NOMO-1 (cell line): ENCODE results near the gene FHIT.

Source experiments
- DNase-seq, 2 experiments: peaks; one replicate each; lab custom pipeline; 2025; ENCODE audit not compliant: unreplicated experiment in 2 of 2; lab: John Stamatoyannopoulos, UW

Gene FHIT

DNA sequence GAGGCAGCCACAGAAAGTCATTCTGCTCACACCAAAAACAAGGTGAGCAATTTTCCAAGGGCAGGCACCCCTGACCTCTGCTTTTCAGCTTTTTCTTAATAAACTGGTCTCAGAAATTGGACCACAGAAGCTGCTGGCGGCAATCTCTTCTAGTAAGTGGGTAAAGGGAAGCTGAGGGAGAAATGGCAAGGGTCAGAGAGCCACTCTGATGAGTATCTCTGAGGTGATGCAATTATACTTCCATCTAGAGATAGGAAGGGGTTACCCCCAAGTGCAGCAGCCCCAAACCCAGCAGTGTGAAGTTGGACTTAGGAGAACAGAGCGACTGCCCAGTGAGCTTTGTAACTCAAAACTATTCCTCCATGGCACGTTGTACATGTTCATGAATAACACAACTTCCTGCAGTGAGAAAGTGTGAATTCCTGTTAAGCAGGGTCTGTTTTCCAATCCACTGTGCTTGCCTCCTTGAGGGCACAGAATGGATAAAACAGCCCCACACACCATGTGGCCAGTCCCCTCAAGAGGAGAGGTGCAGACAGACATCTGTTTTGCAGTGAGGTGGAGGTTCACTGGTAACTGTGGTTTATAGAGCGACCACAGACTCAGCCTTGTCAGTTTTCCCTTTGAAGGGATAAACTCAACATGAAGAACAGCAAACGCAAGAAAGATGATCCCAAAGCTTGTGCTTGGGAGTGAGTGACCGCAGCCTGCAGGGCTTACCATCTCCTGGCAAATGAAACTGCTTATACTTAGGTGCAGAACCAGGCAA, 1518.0 kb downstream of the FHIT start:
- peak; percentile 17 to 21 for DNase-seq

DNA sequence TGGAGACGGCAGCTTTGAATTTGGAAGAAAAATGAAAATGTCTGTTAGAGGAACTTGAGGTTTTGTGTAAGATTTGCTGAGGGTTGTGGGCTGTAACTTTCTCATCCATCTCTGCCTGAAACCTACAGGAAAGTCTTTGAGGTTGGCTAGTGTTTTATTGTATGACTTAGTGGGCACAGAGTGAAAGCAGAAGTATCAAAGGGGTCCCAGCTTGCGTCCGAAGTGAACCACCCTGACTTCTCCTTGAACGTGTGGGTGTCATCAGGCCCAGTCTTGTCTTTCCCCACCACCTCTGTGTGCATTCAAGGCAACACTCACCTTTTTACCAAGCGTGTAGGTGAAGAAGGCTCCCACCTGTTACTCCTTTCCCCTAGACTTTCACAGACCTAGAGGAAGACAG, 1519.3 kb downstream of the FHIT start:
- peak; percentile 70 to 96 for DNase-seq

DNA sequence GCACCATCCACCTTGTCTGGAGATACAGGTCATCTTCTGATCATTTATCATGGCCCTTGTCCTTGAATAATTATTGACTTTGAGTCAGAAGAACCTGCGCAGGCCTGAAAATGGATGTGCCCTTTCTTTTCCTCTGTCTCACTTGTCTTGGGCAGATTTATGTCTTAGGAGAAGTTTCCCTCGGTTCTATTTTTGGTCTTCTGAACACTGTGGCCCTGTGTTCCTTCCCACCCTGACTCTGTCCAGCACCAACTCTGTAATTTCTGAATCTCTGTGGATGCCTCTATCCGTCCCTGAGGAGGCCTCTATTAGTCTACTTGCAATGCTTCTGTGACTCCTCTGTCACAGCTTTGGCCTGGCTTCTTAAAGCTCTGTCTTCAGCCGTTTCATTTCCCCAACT, 1520.7 kb downstream of the FHIT start:
- peak in 1 of 2 experiments; percentile 15 for DNase-seq

DNA sequence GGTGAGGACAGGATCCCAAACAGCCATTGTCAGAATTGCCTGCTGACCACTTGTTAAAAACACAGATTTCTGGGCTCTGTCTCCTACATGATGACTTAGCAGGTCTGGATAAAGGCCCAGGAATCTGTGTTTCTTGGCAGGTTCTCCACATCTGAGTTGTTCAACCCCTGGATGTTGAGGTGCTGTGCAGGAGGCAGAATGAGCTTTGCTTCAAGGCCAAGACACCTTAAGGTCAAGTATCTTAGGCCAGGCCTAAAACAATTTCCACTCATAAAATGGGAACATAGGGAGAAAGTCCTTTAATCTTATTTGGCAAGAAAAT, 1522.7 kb downstream of the FHIT start:
- DNase-seq = no peak

DNA sequence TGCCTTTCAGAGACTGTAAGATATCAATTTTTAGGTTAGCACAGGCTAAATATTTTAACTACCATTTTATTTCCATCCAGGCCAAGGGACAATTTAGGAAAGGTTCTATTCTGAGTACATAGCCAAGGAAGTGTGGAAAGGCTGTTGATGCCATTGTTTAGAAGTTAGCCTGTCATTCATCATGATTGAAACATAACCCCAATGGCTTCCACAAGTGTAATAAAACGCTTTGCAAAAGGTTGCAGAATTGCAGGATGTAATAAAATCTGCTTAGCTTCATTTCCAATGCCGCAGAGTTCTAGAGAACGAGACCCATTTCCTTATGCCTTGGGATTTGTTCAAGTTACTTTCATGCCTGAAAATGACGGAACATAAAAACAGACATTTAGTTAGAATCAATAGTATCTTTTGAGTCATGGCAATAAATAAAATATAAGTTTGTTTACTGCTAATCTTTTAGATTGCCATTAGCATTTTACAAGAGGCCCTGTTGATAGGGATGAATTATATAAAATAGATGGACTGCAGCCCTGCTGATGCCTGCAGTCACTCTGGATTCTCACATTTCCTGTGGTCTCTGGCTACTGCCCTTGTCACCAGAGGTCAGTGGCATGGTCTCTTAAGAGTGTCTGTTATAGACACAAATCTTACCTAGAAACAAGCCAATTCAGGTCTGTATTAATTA, 1523.2 kb downstream of the FHIT start:
- DNase-seq = no peak

DNA sequence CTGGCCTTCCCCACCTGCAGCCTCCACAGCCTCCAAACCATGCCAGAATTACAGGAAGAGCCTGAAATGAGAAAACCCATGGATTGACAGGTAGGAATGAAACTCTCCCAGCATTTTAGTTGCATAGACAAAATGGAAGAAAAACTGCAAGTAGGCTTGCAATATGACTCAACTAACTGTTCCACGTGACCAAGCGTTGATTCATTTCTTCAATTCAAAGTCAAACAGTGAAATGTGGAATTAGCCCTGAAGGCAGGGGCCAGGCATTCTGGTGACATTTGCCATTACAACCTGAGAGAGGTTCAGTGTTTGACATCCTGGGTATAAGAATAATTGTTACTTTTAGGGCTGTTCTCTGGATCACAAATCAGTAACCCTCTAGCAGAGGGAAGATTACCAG, 1525.0 kb downstream of the FHIT start:
- DNase-seq = no peak

DNA sequence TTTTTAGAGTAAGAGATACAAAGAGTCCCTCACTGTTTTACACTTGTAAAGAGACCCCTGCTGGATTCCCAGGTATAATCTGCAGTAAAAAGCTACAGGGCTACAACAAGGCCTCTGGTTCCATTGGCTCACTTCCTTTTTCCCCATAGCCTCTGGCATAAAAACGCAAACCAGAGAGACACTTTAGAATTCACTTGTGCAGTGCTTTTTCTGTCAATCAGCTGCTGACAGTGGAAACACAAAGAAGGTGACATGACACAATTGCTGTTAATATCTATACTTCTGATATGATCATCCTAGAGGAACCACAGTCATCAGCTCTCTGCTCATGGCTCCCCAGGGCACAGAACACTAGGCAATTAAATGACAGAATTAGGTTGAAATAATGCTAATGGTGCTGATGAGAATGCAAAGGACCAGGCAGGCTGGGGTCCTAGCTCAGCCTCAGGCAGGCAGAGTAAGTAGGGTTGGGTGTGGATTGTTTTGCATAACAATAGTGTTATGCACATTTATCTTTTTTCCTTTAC, 1533.5 kb downstream of the FHIT start:
- peak; percentile 5 to 32 for DNase-seq

DNA sequence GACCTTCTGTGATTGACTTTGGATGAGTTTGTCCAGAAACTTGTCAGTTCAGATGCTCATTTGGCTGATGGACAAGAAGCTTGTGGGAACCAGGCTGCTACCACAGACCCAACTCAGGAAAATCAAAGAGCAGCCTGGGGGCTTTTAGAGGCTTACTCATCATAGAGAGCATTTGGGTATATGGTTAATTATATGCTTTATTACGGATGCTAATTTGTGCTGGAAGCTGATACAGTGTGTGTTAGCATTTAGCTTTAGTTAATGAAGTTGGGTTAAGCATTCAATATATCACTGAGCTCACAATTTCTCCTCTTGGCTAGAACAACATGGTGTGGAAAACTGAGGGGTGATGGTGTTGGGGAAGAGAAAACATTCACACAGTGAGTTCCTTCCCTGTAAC, 1537.2 kb downstream of the FHIT start:
- no peak for DNase-seq

DNA sequence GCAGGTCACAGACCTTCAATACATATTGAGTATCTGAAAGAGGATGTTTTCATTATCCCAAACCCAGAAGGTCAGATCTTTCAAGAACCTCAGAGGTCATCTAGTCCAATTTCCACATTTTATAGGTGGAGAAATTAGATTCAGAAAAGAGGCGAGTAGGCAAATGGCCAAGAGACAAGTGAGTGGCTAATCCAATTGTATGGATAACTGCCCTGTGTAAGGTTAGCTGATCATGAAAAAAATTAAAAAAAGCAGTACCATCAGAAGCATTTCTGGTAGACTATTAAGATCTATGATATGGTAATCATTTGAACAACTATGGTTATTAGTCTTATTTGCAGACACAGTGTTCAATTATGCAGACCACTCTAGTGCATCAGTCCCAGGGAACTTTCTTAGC, 1540.7 kb downstream of the FHIT start:
- DNase-seq = no peak

DNA sequence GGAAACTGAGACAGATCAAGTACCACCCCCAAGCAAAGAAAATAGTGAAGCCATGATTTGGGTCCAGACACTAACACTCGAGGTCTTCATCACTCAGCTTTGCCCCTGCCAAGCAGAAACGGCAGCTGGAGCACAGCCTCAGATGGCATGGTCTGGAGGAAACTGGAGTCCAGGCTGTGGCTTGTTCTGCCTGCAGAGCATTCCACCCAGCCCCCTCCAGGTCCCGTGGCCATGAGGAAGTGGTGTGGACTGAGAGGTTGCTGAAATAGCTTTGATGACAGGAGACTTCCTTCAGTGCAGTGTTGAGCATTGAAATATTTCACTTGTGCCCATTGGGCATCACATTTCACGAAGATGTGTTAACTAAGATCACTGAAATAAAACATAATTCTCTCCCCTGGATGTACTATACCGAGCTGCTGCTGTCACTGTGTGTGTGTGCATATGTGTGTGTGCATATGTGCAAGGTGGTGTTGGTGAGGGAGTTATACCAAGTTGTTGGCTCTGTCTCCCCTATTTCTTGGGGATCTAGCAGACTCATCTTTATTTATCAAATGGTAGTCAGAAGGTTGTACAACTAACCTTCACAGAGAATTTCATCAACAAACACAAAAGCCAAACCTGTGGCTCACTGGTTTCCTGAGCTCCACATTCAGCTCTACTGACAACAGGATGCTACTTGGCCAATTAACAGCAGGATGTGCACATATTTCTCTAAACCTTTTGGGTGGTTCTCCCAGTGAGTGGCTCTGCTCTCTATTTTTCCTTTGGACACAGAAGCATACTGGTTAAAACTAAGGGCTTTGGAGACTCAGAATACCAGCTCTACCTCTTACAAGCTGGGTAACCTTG, 1541.3 kb downstream of the FHIT start:
- DNase-seq = peak; percentile 82 to 89

DNA sequence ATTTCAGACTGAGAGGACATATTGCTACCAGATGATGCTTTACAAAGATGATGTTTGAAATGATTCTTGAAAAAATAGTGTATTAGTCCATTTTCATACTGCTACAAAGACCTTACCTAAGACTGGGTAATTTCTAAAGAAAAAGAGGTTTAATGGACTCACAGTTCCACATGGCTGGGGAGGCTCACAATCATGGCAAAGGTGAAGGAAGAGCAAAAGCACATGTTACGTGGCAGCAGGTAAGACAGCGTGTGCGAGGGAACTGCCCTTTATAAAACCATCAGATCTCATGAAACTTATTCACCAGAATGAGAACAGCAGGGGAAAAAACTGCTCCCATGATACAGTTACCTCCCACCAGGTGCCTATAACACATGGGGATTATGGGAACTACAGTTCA, 1543.0 kb downstream of the FHIT start:
- no peak for DNase-seq

DNA sequence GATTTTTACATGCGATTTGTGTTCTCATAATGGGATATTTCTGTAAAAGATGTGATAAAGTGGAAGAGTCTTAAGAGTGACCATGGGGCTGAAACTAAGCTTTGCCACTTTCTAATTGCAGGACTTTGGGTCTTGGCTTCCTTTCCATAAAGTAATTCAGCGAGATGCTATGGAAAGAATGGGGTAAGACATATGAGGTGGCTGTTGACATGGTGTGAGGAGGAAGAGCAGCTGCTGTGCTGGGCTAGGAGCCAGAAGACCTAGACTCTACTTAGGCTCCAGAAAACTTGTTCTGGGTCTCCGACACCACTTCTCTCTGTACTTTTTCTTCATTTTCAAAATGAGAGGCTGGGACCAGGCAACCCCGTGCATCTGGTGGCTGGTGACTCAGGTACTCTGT, 1547.0 kb downstream of the FHIT start:
- DNase-seq = no peak

DNA sequence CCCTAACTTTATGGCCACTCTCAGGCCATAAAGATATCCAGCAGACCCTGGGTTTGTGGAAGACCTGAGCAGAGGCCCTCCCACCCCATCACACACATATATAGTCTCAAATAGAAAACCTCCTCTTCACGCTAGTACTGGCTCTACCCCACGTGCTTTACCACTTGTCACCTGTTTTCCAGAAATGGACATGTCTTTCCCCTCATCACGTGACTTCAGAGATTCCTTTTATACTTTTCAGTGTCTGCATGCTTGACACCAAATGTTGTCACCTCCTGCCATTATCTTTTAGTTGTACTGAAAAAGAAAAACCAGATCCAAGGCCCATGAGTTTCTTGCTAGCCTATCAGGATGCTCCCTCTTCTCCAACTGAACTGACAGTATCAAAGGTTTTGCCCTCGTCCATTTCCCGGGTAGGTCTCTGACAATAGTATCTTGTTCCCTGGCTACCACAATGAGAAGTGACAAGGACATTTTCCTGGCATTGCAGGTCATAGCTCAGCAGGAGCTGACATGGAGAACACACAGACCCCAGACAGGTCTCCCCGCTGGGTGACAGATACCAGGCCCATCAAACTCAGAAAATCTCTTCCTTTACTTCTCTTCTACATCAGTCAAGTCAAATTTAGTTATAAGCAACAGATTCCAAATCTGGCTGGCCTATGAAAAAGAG, 1551.5 kb downstream of the FHIT start:
- no peak for DNase-seq
